ENCODE measurements around the gene THSD4.

THSD4 gene

GRCh38 chr15:71249986-71250385, 134.7 kb downstream of the THSD4 start:
- DNase-seq (ENCODE audit: low read depth, low spot score) = no peak
- Histone ChIP-seq H3K36me3 (ENCODE audit: insufficient read depth, insufficient read length, low read length) (no peaks in the 10 kb centered on the region), H3K4me3 (ENCODE audit: insufficient read length, low read depth) (no peak overlapping the region), H3K4me1 (ENCODE audit: insufficient read depth, insufficient read length) (peaks cover 2% of the 10 kb centered on the region), H3K27me3 (ENCODE audit: insufficient read depth, insufficient read length) (no peaks in the 10 kb centered on the region), H3K9me3 (ENCODE audit: insufficient read depth, low read length) (no peaks in the 10 kb centered on the region), H3K9ac (ENCODE audit: insufficient read length, low read depth) (no peak overlapping the region)
- no peak for TF ChIP-seq ZNF274 (IDR thresholded peaks at IDR 0.05; ENCODE audit: low read depth, low read length)
- TF ChIP-seq YY1 (IDR thresholded peaks at IDR 0.05; ENCODE audit: insufficient read depth, insufficient read length) = no peak
- TF ChIP-seq SUZ12 (IDR thresholded peaks at IDR 0.05; ENCODE audit: extremely low read depth, insufficient read depth, insufficient read length) = no peak

- H3K36me3 ChIP-seq (ENCODE audit: insufficient read depth, insufficient read length, low read length) = no peaks in the 10 kb centered on the region
- TF ChIP-seq YY1 (IDR thresholded peaks at IDR 0.05; ENCODE audit: insufficient read depth, insufficient read length) = no peak
- TF ChIP-seq SUZ12 (IDR thresholded peaks at IDR 0.05; ENCODE audit: extremely low read depth, insufficient read depth, insufficient read length) = no peak
- no peak for TF ChIP-seq ZNF274 (IDR thresholded peaks at IDR 0.05; ENCODE audit: low read depth, low read length)
- H3K4me3 ChIP-seq (ENCODE audit: insufficient read length, low read depth) = no peak overlapping the region
- H3K4me1 ChIP-seq (ENCODE audit: insufficient read depth, insufficient read length) = peaks cover 2% of the 10 kb centered on the region
- H3K9ac ChIP-seq (ENCODE audit: insufficient read length, low read depth) = no peak overlapping the region
- DNase-seq (ENCODE audit: low read depth, low spot score) = no peak
- no peaks in the 10 kb centered on the region for H3K27me3 ChIP-seq (ENCODE audit: insufficient read depth, insufficient read length)
- no peaks in the 10 kb centered on the region for H3K9me3 ChIP-seq (ENCODE audit: insufficient read depth, low read length)
These were observed 135.8 kb downstream of the THSD4 start for GRCh38 chr15:71250936-71251583.

- H3K9ac ChIP-seq (ENCODE audit: insufficient read length, low read depth) = no peak overlapping the region
- no peaks in the 10 kb centered on the region for H3K9me3 ChIP-seq (ENCODE audit: insufficient read depth, low read length)
- DNase-seq (ENCODE audit: low read depth, low spot score) = no peak
These were observed 136.3 kb downstream of the THSD4 start for GRCh38 chr15:71251584-71252043.

DNA sequence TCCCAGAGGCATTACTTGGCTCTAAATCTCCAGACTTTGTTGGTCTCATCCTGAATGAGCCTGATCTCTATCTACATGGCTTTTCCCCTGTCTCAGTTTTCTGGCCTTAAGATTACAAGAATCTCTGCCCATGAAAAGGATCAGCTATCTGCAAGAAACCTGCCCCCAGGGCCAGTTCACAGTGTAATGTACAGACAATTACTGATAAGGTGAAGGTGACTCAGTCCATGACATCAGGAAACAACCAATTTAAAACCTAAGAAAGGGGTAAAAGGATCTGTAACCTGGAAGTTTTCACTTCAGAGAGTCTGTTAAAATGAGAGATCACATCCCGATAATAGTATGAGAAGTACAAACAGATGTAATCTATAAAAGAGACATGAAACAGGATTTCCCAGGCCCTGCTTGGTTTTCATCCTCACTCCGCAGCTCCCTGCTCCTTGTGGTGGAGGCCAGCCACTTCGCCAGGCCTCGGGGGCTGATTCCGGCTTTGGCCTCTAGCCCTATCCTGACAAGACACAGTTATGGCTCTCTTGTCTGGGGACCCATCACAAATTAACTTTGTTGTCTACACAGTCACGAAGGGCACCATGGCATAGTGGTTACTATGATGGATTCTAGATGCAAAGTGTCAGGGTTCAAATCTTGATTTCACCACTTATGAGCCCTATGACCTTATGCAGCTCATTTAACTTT, 136.9 kb downstream of the THSD4 start:
- H3K9ac ChIP-seq (ENCODE audit: insufficient read length, low read depth) = no peak overlapping the region
- H3K4me1 ChIP-seq (ENCODE audit: insufficient read depth, insufficient read length) = peaks cover 2% of the 10 kb centered on the region
- H3K27me3 ChIP-seq (ENCODE audit: insufficient read depth, insufficient read length) = no peaks in the 10 kb centered on the region
- no peaks in the 10 kb centered on the region for H3K36me3 ChIP-seq (ENCODE audit: insufficient read depth, insufficient read length, low read length)
- H3K4me3 ChIP-seq (ENCODE audit: insufficient read length, low read depth) = no peak overlapping the region
- DNase-seq (ENCODE audit: low read depth, low spot score) = no peak
- no peak for TF ChIP-seq YY1 (IDR thresholded peaks at IDR 0.05; ENCODE audit: insufficient read depth, insufficient read length)
- TF ChIP-seq SUZ12 (IDR thresholded peaks at IDR 0.05; ENCODE audit: extremely low read depth, insufficient read depth, insufficient read length) = no peak
- no peak for TF ChIP-seq ZNF274 (IDR thresholded peaks at IDR 0.05; ENCODE audit: low read depth, low read length)
- H3K9me3 ChIP-seq (ENCODE audit: insufficient read depth, low read length) = no peaks in the 10 kb centered on the region

More at GRCh38 chr15:71251584-71252043, 136.3 kb downstream of the THSD4 start:
- no peak overlapping the region for H3K4me3 ChIP-seq (ENCODE audit: insufficient read length, low read depth)
- no peaks in the 10 kb centered on the region for H3K27me3 ChIP-seq (ENCODE audit: insufficient read depth, insufficient read length)
- TF ChIP-seq SUZ12 (IDR thresholded peaks at IDR 0.05; ENCODE audit: extremely low read depth, insufficient read depth, insufficient read length) = no peak
- no peak for TF ChIP-seq YY1 (IDR thresholded peaks at IDR 0.05; ENCODE audit: insufficient read depth, insufficient read length)
- TF ChIP-seq ZNF274 (IDR thresholded peaks at IDR 0.05; ENCODE audit: low read depth, low read length) = no peak
- no peaks in the 10 kb centered on the region for H3K36me3 ChIP-seq (ENCODE audit: insufficient read depth, insufficient read length, low read length)
- peaks cover 2% of the 10 kb centered on the region for H3K4me1 ChIP-seq (ENCODE audit: insufficient read depth, insufficient read length)

DNA sequence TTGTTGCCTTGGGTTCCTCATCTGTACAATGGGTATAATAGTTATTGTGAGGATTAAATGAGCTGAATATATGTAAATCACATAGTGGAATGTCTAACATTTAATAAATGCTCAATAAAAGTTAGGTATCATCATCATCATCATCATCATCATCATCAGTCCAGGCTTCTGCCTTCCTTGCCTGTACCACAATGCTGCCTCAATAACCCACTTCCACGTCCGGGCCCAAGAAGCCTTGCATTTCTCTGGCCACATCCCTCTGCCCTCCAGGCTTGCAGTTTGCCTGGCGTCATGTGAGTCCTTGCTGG, 137.4 kb downstream of the THSD4 start:
- H3K4me3 ChIP-seq (ENCODE audit: insufficient read length, low read depth) = no peak overlapping the region
- H3K27me3 ChIP-seq (ENCODE audit: insufficient read depth, insufficient read length) = no peaks in the 10 kb centered on the region
- peaks cover 2% of the 10 kb centered on the region for H3K4me1 ChIP-seq (ENCODE audit: insufficient read depth, insufficient read length)
- DNase-seq (ENCODE audit: low read depth, low spot score) = no peak
- no peak for TF ChIP-seq YY1 (IDR thresholded peaks at IDR 0.05; ENCODE audit: insufficient read depth, insufficient read length)
- no peak for TF ChIP-seq ZNF274 (IDR thresholded peaks at IDR 0.05; ENCODE audit: low read depth, low read length)
- TF ChIP-seq SUZ12 (IDR thresholded peaks at IDR 0.05; ENCODE audit: extremely low read depth, insufficient read depth, insufficient read length) = no peak
- H3K9ac ChIP-seq (ENCODE audit: insufficient read length, low read depth) = no peak overlapping the region
- no peaks in the 10 kb centered on the region for H3K36me3 ChIP-seq (ENCODE audit: insufficient read depth, insufficient read length, low read length)
- no peaks in the 10 kb centered on the region for H3K9me3 ChIP-seq (ENCODE audit: insufficient read depth, low read length)

GRCh38 chr15:71254491-71254890, 139.2 kb downstream of the THSD4 start:
- Histone ChIP-seq H3K9me3 (ENCODE audit: insufficient read depth, low read length) (no peaks in the 10 kb centered on the region), H3K4me1 (ENCODE audit: insufficient read depth, insufficient read length) (peaks cover 2% of the 10 kb centered on the region), H3K4me3 (ENCODE audit: insufficient read length, low read depth) (no peak overlapping the region), H3K27me3 (ENCODE audit: insufficient read depth, insufficient read length) (no peaks in the 10 kb centered on the region), H3K36me3 (ENCODE audit: insufficient read depth, insufficient read length, low read length) (no peaks in the 10 kb centered on the region), H3K9ac (ENCODE audit: insufficient read length, low read depth) (no peak overlapping the region)
- no peak for TF ChIP-seq YY1 (IDR thresholded peaks at IDR 0.05; ENCODE audit: insufficient read depth, insufficient read length)
- TF ChIP-seq SUZ12 (IDR thresholded peaks at IDR 0.05; ENCODE audit: extremely low read depth, insufficient read depth, insufficient read length) = no peak
- no peak for DNase-seq (ENCODE audit: low read depth, low spot score)

GRCh38 chr15:71256934-71257664, 141.8 kb downstream of the THSD4 start:
- TF ChIP-seq SUZ12 (IDR thresholded peaks at IDR 0.05; ENCODE audit: extremely low read depth, insufficient read depth, insufficient read length) = no peak
- TF ChIP-seq ZNF274 (IDR thresholded peaks at IDR 0.05; ENCODE audit: low read depth, low read length) = no peak
- TF ChIP-seq YY1 (IDR thresholded peaks at IDR 0.05; ENCODE audit: insufficient read depth, insufficient read length) = no peak
- no peak for DNase-seq (ENCODE audit: low read depth, low spot score)
- no peak overlapping the region for H3K9ac ChIP-seq (ENCODE audit: insufficient read length, low read depth)
- H3K27me3 ChIP-seq (ENCODE audit: insufficient read depth, insufficient read length) = no peaks in the 10 kb centered on the region
- H3K36me3 ChIP-seq (ENCODE audit: insufficient read depth, insufficient read length, low read length) = no peaks in the 10 kb centered on the region
- H3K4me1 ChIP-seq (ENCODE audit: insufficient read depth, insufficient read length) = peaks cover 2% of the 10 kb centered on the region
- H3K4me3 ChIP-seq (ENCODE audit: insufficient read length, low read depth) = no peak overlapping the region
- peaks cover 3% of the 10 kb centered on the region; the same call in 1 of the 2 replicates for H3K9me3 ChIP-seq (ENCODE audit: insufficient read depth, low read length)

Data from NT2/D1 (cell line).